A673 (cell line): ENCODE data around the gene KIF5C.

Experiments used
- CTCF ChIP-seq: fragments of 300-800, 200-600 bp; sonication (generic); conservative IDR thresholded peaks from 2 replicates; pipeline ENCODE4 v1.5.1; 2017; ENCODE audit warnings: low read depth, mild to moderate bottlenecking, antibody characterized with exemption, low read length, moderate library complexity, mixed read lengths
- EZH2 ChIP-seq: fragments of 200-600 bp; sonication (generic); IDR thresholded peaks from 2 replicates; pipeline ENCODE4 v1.6.1; 2017; ENCODE audit warnings: borderline replicate concordance, low read depth, mild to moderate bottlenecking, mixed read lengths, antibody characterized with exemption, low read length; ENCODE audit not compliant: poor library complexity, severe bottlenecking

- no peak for TF ChIP-seq CTCF
- no peak for TF ChIP-seq EZH2
These were observed 134.8 kb downstream of the KIF5C start for GRCh38 chr2:149009576-149010461.
